Activated B cell treated with CpG ODN at 0.5 μM for 24 hours (primary cell): ENCODE measurements around the gene MBD5. TPM values are rescaled to one million over a fixed set of nuclear protein-coding genes. Genes with fewer than 3 reads are reported as not detected.

Source experiments
- ATAC-seq: fragments of 200-7000 bp; cut with Tn5 transposase; one replicate; pipeline ENCODE4 v1.10.0; 2021; ENCODE audit warnings: low read depth, mild to moderate bottlenecking, moderate library complexity
- CTCF ChIA-PET: fragments of 350-600 bp; sonication (Branson Sonifier 250); formaldehyde crosslinking; loops from one replicate; lab custom pipeline; 2021; ENCODE audit warnings: antibody characterized with exemption; lab: Charles Lee
- POLR2A ChIA-PET: fragments of 350-600 bp; sonication (Branson Sonifier 250); formaldehyde crosslinking; loops from one replicate; lab custom pipeline; 2021; ENCODE audit warnings: antibody characterized with exemption; lab: Charles Lee
- DNase-seq: peaks from one replicate; pipeline ENCODE4 v3.0.0; 2022
- H3K27ac Mint-ChIP-seq: one replicate; pipeline ENCODE4 v1.8.0; 2020; ENCODE audit warnings: mixed read lengths
- H3K27me3 Mint-ChIP-seq: one replicate; pipeline ENCODE4 v1.8.0; 2021; ENCODE audit warnings: mixed read lengths
- H3K36me3 Mint-ChIP-seq: one replicate; pipeline ENCODE4 v1.8.0; 2021; ENCODE audit warnings: low read depth, mixed read lengths
- H3K4me1 Mint-ChIP-seq: one replicate; pipeline ENCODE4 v1.8.0; 2021; ENCODE audit warnings: mixed read lengths
- H3K4me3 Mint-ChIP-seq: one replicate; pipeline ENCODE4 v1.8.0; 2020; ENCODE audit warnings: mild to moderate bottlenecking, mixed read lengths
- H3K9me3 Mint-ChIP-seq: one replicate; pipeline ENCODE4 v1.8.0; 2020; ENCODE audit warnings: mixed read lengths
- CTCF ChIP-seq: fragments of 200-600 bp; IDR thresholded peaks from one replicate; pipeline ENCODE4 v1.8.0; 2022; ENCODE audit warnings: antibody characterized with exemption, mild to moderate bottlenecking
- intact Hi-C: fragments of 100-400 bp; cut with micrococcal nuclease; formaldehyde crosslinking; loops from one replicate; pipeline ENCODE4 v1.15.1; 2024
- total RNA-seq: library from RNA; stranded (reverse); gene quantifications from 2 replicates; pipeline ENCODE4 v1.2.3, GENCODE V29; 2022

MBD5 gene
- total RNA-seq, 1 donor from 2014 or later = 55.7 TPM

GRCh38 chr2:148548716-148549400, 528.0 kb downstream of the MBD5 start:
- POLR2A ChIA-PET = no interaction called here
- Mint-ChIP-seq H3K4me3 (no peak overlapping the region), H3K9me3 (no peaks in the 10 kb centered on the region), H3K27me3 (no peaks in the 10 kb centered on the region), H3K27ac (no peak overlapping the region), H3K36me3 (no peaks in the 10 kb centered on the region), H3K4me1 (peaks cover 4% of the 10 kb centered on the region)
- DNase-seq (no peak), ATAC-seq (no peak)
- intact Hi-C loops = no loop called here
- CTCF ChIA-PET = no interaction called here
- no peak for TF ChIP-seq CTCF

- no peak overlapping the region for H3K27ac Mint-ChIP-seq
- DNase-seq (no peak), ATAC-seq (peak; percentile 71)
- H3K9me3 Mint-ChIP-seq = no peaks in the 10 kb centered on the region
- POLR2A ChIA-PET = interaction anchor here (0.7 to 1.0 kb wide), 2 partner anchors 92 to 708 kb away, joined by 3 read pairs; partner anchors contain the start of gene ACVR2A
- intact Hi-C loops = no loop called here
- no peaks in the 10 kb centered on the region for H3K36me3 Mint-ChIP-seq
- no peak for TF ChIP-seq CTCF
- no peaks in the 10 kb centered on the region for H3K27me3 Mint-ChIP-seq
- no peak overlapping the region for H3K4me3 Mint-ChIP-seq
- no peaks in the 10 kb centered on the region for H3K4me1 Mint-ChIP-seq
- CTCF ChIA-PET = interaction anchor here (1.8 kb wide), 1 partner anchor 8 kb away, joined by 4 read pairs; no protein-coding TSS in a partner anchor
These were observed 531.9 kb downstream of the MBD5 start for GRCh38 chr2:148552675-148553331.

- no peaks in the 10 kb centered on the region for H3K27me3 Mint-ChIP-seq
- H3K27ac Mint-ChIP-seq = no peak overlapping the region
- intact Hi-C loops = no loop called here
- TF ChIP-seq CTCF = no peak
- ChIA-PET CTCF (no interaction called here), POLR2A (interaction anchor here (0.7 to 1.0 kb wide), 2 partner anchors 92 to 709 kb away, joined by 3 read pairs; partner anchors contain the start of gene ACVR2A)
- H3K4me1 Mint-ChIP-seq = no peaks in the 10 kb centered on the region
- H3K4me3 Mint-ChIP-seq = no peak overlapping the region
- no peaks in the 10 kb centered on the region for H3K36me3 Mint-ChIP-seq
- no peak for DNase-seq
- no peak for ATAC-seq
- no peaks in the 10 kb centered on the region for H3K9me3 Mint-ChIP-seq
These were observed 532.5 kb downstream of the MBD5 start for GRCh38 chr2:148553332-148553887.

DNA sequence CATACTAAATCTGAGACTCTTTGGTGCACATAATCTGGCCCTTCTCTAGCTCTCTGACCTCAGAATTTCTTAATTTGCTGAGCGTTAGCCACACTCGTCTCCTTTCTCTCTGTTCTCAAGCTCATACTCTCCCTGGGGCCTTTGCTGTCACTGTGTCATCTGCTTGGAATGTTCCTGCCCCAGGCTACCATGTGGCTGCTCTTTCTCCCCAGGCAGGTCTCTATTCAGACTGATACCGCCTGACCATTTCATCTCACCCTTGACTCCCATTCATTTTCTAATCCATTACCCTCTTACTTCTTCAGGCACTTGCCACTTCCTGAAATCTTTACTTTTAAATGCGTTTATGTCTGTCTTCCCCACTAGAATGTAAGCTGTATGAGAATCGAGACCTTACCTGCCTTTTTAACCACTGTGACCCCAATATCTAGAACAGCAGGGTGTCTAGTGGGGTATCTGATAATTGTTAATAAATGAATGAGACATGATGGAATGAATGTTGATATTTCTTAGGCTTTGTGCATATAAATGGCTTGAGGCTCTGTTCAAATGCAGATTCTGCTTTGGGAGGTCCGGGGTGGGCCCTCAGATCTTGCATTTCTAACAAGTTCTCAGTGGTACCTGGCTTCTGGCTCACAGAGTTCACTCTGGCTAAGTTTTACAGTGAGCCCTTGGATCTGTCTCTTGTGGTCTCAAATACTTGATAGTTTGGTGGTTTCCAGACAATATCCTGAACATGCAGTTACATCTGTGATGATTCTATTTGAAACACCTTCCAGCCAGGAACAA, 533.8 kb downstream of the MBD5 start:
- ATAC-seq (no peak), DNase-seq (no peak)
- Mint-ChIP-seq H3K27ac (no peak overlapping the region), H3K9me3 (no peaks in the 10 kb centered on the region), H3K27me3 (no peaks in the 10 kb centered on the region), H3K4me1 (no peaks in the 10 kb centered on the region), H3K4me3 (no peak overlapping the region), H3K36me3 (no peaks in the 10 kb centered on the region)
- intact Hi-C loops = no loop called here
- ChIA-PET POLR2A (no interaction called here), CTCF (interaction anchor here (1.2 kb wide), 1 partner anchor 46 kb away, joined by 3 read pairs; no protein-coding TSS in a partner anchor)
- TF ChIP-seq CTCF = no peak
